Activated naive CD8-positive, alpha-beta T cell treated with anti-CD3 and anti-CD28 coated beads, Interleukin-2, amount 50 U/mL, for 24 hours (primary cell): Measurements from ENCODE around the gene PLCL1.

ENCODE experiments used
- ATAC-seq: fragments of 150-1000 bp; cut with Tn5 transposase; one replicate; pipeline ENCODE4 v1.10.0; 2021
- DNase-seq: peaks from one replicate; pipeline ENCODE4 v3.0.0; 2021
- H3K27ac Mint-ChIP-seq: one replicate; pipeline ENCODE4 v1.8.0; 2021; ENCODE audit warnings: mild to moderate bottlenecking, mixed read lengths
- H3K27me3 Mint-ChIP-seq: one replicate; pipeline ENCODE4 v1.8.0; 2021; ENCODE audit warnings: mixed read lengths
- H3K36me3 Mint-ChIP-seq: one replicate; pipeline ENCODE4 v1.8.0; 2021; ENCODE audit warnings: low read depth, mixed read lengths
- H3K4me1 Mint-ChIP-seq: one replicate; pipeline ENCODE4 v1.8.0; 2021; ENCODE audit warnings: mixed read lengths
- H3K4me3 Mint-ChIP-seq: one replicate; pipeline ENCODE4 v1.8.0; 2021; ENCODE audit warnings: mild to moderate bottlenecking, moderate library complexity, mixed read lengths
- H3K9me3 Mint-ChIP-seq: one replicate; pipeline ENCODE4 v1.8.0; 2021; ENCODE audit warnings: mixed read lengths

Gene PLCL1

GRCh38 chr2:197800091-197800490 lies 4.3 kb upstream of the PLCL1 start:
- H3K27me3 Mint-ChIP-seq = peaks cover 15% of the 10 kb centered on the region
- ATAC-seq (no peak), DNase-seq (no peak)
- H3K9me3 Mint-ChIP-seq = no peaks in the 10 kb centered on the region
- H3K27ac Mint-ChIP-seq = no peak overlapping the region
- no peak overlapping the region for H3K4me3 Mint-ChIP-seq
- no peaks in the 10 kb centered on the region for H3K36me3 Mint-ChIP-seq
- H3K4me1 Mint-ChIP-seq = peaks cover 23% of the 10 kb centered on the region

- no peaks in the 10 kb centered on the region for H3K9me3 Mint-ChIP-seq
Observed at GRCh38 chr2:197801033-197801432, 3.4 kb upstream of the PLCL1 start.

GRCh38 chr2:197803033-197803444 lies 1.4 kb upstream of the PLCL1 start:
- H3K9me3 Mint-ChIP-seq = no peaks in the 10 kb centered on the region
- peak; percentile 35 for ATAC-seq
- DNase-seq = no peak
- H3K4me1 Mint-ChIP-seq = peaks cover 37% of the 10 kb centered on the region
- no peaks in the 10 kb centered on the region for H3K36me3 Mint-ChIP-seq
- H3K27me3 Mint-ChIP-seq = peaks cover 19% of the 10 kb centered on the region
- no peak overlapping the region for H3K4me3 Mint-ChIP-seq
- no peak overlapping the region for H3K27ac Mint-ChIP-seq

More at GRCh38 chr2:197801033-197801432, 3.4 kb upstream of the PLCL1 start:
- no peaks in the 10 kb centered on the region for H3K36me3 Mint-ChIP-seq
- ATAC-seq (no peak), DNase-seq (no peak)
- peaks cover 21% of the 10 kb centered on the region for H3K27me3 Mint-ChIP-seq
- H3K4me1 Mint-ChIP-seq = peaks cover 23% of the 10 kb centered on the region
- H3K4me3 Mint-ChIP-seq = no peak overlapping the region
- H3K27ac Mint-ChIP-seq = no peak overlapping the region

DNA sequence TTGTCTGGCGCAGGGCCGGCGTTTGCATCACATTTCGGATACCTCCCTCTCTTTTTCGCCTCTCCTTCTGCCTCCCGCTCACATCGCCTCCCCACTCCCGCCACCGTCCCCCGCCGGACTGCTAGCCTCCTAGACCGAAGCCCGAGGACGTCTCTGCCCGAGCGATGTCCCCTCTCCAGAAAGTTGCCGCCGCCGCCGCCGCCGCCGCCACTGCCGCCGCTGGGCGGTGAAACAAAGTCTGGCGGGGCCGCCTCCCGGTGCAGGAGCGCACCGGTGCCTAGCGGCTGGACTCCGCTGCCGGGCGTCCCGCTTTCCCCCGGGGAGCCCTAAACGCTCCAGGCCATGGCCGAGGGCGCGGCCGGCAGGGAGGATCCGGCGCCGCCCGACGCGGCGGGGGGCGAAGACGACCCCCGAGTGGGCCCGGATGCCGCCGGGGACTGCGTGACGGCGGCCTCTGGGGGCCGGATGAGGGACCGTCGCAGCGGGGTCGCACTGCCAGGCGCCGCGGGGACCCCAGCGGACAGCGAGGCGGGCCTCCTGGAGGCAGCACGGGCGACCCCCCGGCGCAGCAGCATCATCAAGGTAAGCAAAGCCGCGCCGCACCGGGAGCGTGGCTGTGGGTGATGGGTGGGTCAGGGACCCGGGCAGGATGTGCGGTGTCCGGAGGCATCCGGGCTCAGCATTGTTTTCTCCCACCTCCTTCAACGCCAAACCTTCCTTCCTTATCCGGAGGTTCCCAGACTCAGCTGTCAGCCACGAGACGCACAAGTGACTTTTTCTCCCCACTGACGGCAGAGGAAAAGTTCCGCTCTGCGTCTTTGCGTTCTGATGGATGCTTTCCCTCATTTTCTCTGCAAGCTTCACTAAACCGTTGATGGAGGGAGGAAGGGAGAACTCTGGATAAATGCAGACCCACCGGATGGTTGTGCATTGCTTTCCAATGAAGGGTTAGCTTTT lies 643 bp downstream of the PLCL1 start:
- Mint-ChIP-seq H3K27ac (peak overlapping the region; percentile 58), H3K4me3 (peak overlapping the region; percentile 91), H3K36me3 (no peaks in the 10 kb centered on the region), H3K4me1 (peaks cover 51% of the 10 kb centered on the region), H3K27me3 (peaks cover 13% of the 10 kb centered on the region), H3K9me3 (no peaks in the 10 kb centered on the region)
- DNase-seq (peak; percentile 35), ATAC-seq (peak; percentile 15)

GRCh38 chr2:197805715-197806633 lies 1.6 kb downstream of the PLCL1 start:
- Mint-ChIP-seq H3K4me1 (peaks cover 48% of the 10 kb centered on the region), H3K27me3 (peaks cover 11% of the 10 kb centered on the region), H3K4me3 (peak overlapping the region; percentile 85), H3K9me3 (no peaks in the 10 kb centered on the region), H3K27ac (peak overlapping the region; percentile 58), H3K36me3 (no peaks in the 10 kb centered on the region)
- no peak for DNase-seq
- ATAC-seq = no peak

DNA sequence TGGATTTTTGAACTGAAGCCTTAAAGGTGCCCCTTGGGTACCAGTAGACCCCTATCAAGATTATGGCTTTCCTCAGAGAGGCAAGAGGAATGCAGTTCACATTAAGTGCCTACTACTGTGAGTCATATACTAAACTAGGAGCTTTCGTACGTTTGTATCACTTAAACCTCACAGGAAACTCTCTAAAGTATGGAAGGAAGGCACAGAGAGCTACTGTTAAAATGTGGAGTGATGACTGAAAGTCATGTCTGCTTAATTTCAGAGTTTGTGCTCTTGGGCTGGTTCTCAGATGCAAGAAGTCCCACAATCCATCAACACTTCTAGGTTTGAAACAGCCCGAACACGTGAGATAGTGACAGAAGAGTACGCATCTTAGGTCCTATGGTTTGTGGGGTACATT lies 4.7 kb downstream of the PLCL1 start:
- H3K4me3 Mint-ChIP-seq = peak overlapping the region; percentile 27
- H3K9me3 Mint-ChIP-seq = no peaks in the 10 kb centered on the region
- peaks cover 38% of the 10 kb centered on the region for H3K4me1 Mint-ChIP-seq
- peak overlapping the region; percentile 9 for H3K27ac Mint-ChIP-seq
- no peak for ATAC-seq
- no peak for DNase-seq
- H3K27me3 Mint-ChIP-seq = peaks cover 10% of the 10 kb centered on the region
- no peaks in the 10 kb centered on the region for H3K36me3 Mint-ChIP-seq

GRCh38 chr2:197810016-197810415 lies 5.6 kb downstream of the PLCL1 start:
- Mint-ChIP-seq H3K36me3 (no peaks in the 10 kb centered on the region), H3K27me3 (peaks cover 10% of the 10 kb centered on the region), H3K9me3 (no peaks in the 10 kb centered on the region), H3K27ac (no peak overlapping the region), H3K4me3 (no peak overlapping the region), H3K4me1 (peaks cover 44% of the 10 kb centered on the region)
- no peak for DNase-seq
- ATAC-seq = no peak

DNA sequence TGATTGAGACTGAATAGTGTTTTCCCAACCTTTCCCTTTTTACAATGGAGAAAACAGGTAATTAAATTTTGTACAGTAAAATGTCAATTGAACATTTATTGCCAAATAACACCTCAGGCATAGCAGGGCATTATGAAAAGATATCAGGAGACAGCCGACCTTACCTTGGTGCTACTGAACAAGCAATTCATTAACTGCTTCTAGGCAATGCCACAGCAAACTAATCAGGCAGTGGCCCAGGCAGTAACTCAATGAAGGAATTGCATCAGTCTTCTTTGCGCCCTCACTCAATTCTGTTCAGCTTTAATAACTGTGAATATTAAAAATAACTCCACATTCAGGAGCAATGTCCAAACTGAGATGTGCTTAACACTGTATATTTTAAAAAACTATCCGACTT lies 6.1 kb downstream of the PLCL1 start:
- H3K9me3 Mint-ChIP-seq = no peaks in the 10 kb centered on the region
- no peak overlapping the region for H3K27ac Mint-ChIP-seq
- H3K4me3 Mint-ChIP-seq = no peak overlapping the region
- ATAC-seq (no peak), DNase-seq (no peak)
- H3K27me3 Mint-ChIP-seq = peaks cover 8% of the 10 kb centered on the region
- H3K4me1 Mint-ChIP-seq = peaks cover 46% of the 10 kb centered on the region
- no peaks in the 10 kb centered on the region for H3K36me3 Mint-ChIP-seq

- ATAC-seq (peak; percentile 78), DNase-seq (no peak)
- H3K27ac Mint-ChIP-seq = no peak overlapping the region
- no peaks in the 10 kb centered on the region for H3K27me3 Mint-ChIP-seq
- peaks cover 4% of the 10 kb centered on the region for H3K9me3 Mint-ChIP-seq
- H3K4me1 Mint-ChIP-seq = peaks cover 28% of the 10 kb centered on the region
- H3K36me3 Mint-ChIP-seq = peaks cover 2% of the 10 kb centered on the region
- no peak overlapping the region for H3K4me3 Mint-ChIP-seq
Observed at GRCh38 chr2:197813093-197813787, 8.8 kb downstream of the PLCL1 start.

DNA sequence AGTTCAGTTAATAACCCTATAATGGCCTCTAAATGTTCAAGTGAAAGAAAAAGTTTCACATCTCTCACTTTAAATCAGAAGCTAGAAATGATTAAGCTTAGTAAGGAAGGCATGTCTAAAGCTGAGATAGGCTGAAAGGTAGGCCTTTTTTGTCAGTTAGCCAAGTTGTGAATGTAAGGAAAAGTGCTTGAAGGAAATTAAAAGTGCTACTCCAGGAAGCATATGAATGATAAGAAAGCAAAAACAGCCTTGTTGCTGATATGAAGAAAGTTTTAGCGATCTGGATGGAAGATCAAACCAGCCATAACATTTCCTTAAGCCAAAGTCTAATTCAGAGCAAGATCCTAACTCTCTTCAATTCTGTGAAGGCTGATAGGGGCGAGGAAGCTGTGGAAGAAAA lies 10.1 kb downstream of the PLCL1 start:
- H3K27me3 Mint-ChIP-seq = no peaks in the 10 kb centered on the region
- peaks cover 2% of the 10 kb centered on the region for H3K36me3 Mint-ChIP-seq
- no peak for ATAC-seq
- no peak for DNase-seq
- no peak overlapping the region for H3K4me3 Mint-ChIP-seq
- H3K27ac Mint-ChIP-seq = no peak overlapping the region
- peaks cover 4% of the 10 kb centered on the region for H3K9me3 Mint-ChIP-seq
- H3K4me1 Mint-ChIP-seq = peaks cover 19% of the 10 kb centered on the region

DNA sequence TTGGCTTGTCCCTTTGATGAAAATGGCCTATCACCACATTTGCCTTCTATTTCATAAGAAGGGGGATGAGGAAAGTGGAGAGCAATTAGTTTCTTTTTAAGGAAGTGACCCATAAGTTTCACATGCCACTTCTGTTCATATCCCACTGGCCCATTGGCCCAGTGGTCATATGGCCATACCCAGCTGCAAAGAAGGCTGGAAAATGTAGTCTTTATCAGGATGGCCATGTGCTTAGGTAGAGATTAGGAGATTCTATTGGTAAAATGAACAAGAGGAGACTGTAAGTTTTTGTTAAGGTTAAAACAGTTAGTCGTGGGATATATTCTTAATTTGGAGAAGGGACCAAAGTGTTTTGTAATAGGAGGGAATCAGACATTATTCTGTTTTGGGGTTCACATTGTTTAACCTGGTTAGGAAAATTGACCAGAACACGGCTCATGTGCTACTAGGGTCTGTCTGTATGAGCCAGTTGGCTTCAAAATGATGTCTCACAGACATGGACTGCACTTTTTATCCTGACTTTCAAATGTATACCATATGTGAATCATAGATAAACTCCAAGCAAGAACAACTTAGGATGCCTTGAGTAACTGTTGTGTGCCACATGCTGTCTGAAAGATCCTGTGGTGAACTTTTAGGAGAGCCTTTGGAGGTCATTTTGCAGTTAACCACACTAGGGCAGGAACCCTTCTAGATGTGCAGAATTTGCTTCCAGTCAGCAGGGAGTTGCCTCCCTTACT lies 17.3 kb downstream of the PLCL1 start:
- ATAC-seq = no peak
- H3K36me3 Mint-ChIP-seq = peaks cover 2% of the 10 kb centered on the region
- H3K9me3 Mint-ChIP-seq = peaks cover 4% of the 10 kb centered on the region
- no peak for DNase-seq
- H3K27me3 Mint-ChIP-seq = no peaks in the 10 kb centered on the region
- H3K4me1 Mint-ChIP-seq = peaks cover 9% of the 10 kb centered on the region
- H3K27ac Mint-ChIP-seq = no peak overlapping the region
- H3K4me3 Mint-ChIP-seq = no peak overlapping the region

DNA sequence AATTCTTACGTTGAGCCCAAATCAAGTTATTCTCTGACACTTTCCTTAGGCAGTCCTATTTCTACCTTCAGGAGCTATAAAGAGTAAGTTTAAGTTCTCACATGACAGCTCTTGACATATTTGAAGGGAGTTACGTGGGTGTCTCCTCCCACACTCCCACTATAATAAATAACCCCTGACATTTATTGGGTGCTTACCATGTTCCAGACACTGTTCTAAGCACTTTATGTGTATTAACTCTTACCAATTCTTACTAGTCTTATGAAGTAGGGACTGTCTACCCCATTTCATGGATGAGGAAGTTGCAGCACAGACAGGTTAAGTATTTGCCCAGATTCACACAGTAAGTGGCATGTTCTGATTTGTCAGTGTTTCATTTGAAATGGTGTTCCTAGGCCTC lies 17.9 kb downstream of the PLCL1 start:
- Mint-ChIP-seq H3K27me3 (no peaks in the 10 kb centered on the region), H3K9me3 (peaks cover 4% of the 10 kb centered on the region), H3K27ac (no peak overlapping the region), H3K36me3 (peaks cover 2% of the 10 kb centered on the region), H3K4me1 (peaks cover 9% of the 10 kb centered on the region), H3K4me3 (no peak overlapping the region)
- DNase-seq = no peak
- no peak for ATAC-seq

DNA sequence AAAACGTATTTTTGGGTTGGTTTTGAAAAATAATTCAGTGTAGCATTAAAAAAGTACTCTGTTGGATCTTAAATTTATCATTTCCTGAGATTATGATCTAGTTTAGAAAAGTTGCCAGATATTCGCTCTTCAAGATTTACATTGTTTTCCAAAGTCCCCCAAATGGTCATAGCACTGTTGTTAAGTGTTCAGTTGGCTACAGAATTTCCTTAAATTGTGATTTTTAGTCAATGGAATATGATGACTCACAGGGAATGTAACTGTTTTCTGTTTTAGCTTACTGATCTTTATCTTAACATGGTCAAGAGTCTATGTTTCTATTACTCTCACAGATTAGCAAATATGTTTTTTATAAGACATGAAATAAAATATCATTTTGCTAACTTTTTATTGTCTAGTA lies 23.2 kb downstream of the PLCL1 start:
- Mint-ChIP-seq H3K9me3 (peaks cover 18% of the 10 kb centered on the region), H3K27me3 (no peaks in the 10 kb centered on the region), H3K4me1 (no peaks in the 10 kb centered on the region), H3K36me3 (no peaks in the 10 kb centered on the region), H3K27ac (no peak overlapping the region), H3K4me3 (no peak overlapping the region)
- ATAC-seq = no peak
- no peak for DNase-seq
